GM19468 (cell line): ENCODE measurements around the gene SLC34A1.
"Not testable (repeated sequence)": the region's sequence is repeated elsewhere in the genome, so short reads cannot be mapped to it uniquely, and the experiment has no call there.

Source experiments
- ATAC-seq: cut with Tn5 transposase; IDR thresholded peaks from one replicate; pipeline ENCODE4 v1.9.1; 2021; ENCODE audit warnings: mild to moderate bottlenecking, moderate library complexity, moderate number of reproducible peaks; ENCODE audit not compliant: unreplicated experiment; ENCODE audit errors: extremely low read depth

Gene SLC34A1

GRCh38 chr5:177384134-177384533 lies at the start of gene SLC34A1:
TSS of gene SLC34A1 (plus strand) at chr5:177384434. CDS start at chr5:177385742, 1,308 bp downstream.
- ATAC-seq: no peak

- ATAC-seq: no peak
These were observed 49.2 kb upstream of the SLC34A1 start for GRCh38 chr5:177334781-177335700.

- ATAC-seq: no peak
These were observed 48.6 kb upstream of the SLC34A1 start for GRCh38 chr5:177335701-177336065.

- ATAC-seq: no peak
These were observed 48.1 kb upstream of the SLC34A1 start for GRCh38 chr5:177336112-177336511.

- ATAC-seq: no peak
These were observed 47.4 kb upstream of the SLC34A1 start for GRCh38 chr5:177336603-177337494.

- no peak for ATAC-seq
These were observed 45.8 kb upstream of the SLC34A1 start for GRCh38 chr5:177338251-177339106.

GRCh38 chr5:177339107-177339638 lies 45.1 kb upstream of the SLC34A1 start:
- no peak for ATAC-seq

- ATAC-seq: not testable (repeated sequence)
These were observed 41.2 kb upstream of the SLC34A1 start for GRCh38 chr5:177343000-177343399.

- ATAC-seq: no peak
These were observed 40.5 kb upstream of the SLC34A1 start for GRCh38 chr5:177343777-177344176.

- ATAC-seq: no peak
These were observed 39.3 kb upstream of the SLC34A1 start for GRCh38 chr5:177344891-177345290.

GRCh38 chr5:177346820-177347219 lies 37.4 kb upstream of the SLC34A1 start:
- ATAC-seq: no peak

- ATAC-seq: no peak
These were observed 36.5 kb upstream of the SLC34A1 start for GRCh38 chr5:177347699-177348098.

- no peak for ATAC-seq
These were observed 34.9 kb upstream of the SLC34A1 start for GRCh38 chr5:177349362-177349647.

- ATAC-seq: no peak
These were observed 34.5 kb upstream of the SLC34A1 start for GRCh38 chr5:177349762-177350161.

GRCh38 chr5:177350776-177351391 lies 33.4 kb upstream of the SLC34A1 start:
- ATAC-seq: no peak

- no peak for ATAC-seq
These were observed 32.6 kb upstream of the SLC34A1 start, which contains the start of gene LMAN2 for GRCh38 chr5:177351392-177352329. TSS of gene LMAN2 (minus strand) at chr5:177351668. CDS start at chr5:177351647, 21 bp downstream.

- ATAC-seq: no peak
These were observed 31.1 kb upstream of the SLC34A1 start for GRCh38 chr5:177353093-177353492.

- no peak for ATAC-seq
These were observed 30.0 kb upstream of the SLC34A1 start for GRCh38 chr5:177354256-177354655.
